ENCODE measurements around the gene TICRR.

GRCh38 chr15:89654847-89655805 lies 79.9 kb downstream of the TICRR start, which contains the start of gene KIF7:
- TF ChIP-seq, protein P1, sequence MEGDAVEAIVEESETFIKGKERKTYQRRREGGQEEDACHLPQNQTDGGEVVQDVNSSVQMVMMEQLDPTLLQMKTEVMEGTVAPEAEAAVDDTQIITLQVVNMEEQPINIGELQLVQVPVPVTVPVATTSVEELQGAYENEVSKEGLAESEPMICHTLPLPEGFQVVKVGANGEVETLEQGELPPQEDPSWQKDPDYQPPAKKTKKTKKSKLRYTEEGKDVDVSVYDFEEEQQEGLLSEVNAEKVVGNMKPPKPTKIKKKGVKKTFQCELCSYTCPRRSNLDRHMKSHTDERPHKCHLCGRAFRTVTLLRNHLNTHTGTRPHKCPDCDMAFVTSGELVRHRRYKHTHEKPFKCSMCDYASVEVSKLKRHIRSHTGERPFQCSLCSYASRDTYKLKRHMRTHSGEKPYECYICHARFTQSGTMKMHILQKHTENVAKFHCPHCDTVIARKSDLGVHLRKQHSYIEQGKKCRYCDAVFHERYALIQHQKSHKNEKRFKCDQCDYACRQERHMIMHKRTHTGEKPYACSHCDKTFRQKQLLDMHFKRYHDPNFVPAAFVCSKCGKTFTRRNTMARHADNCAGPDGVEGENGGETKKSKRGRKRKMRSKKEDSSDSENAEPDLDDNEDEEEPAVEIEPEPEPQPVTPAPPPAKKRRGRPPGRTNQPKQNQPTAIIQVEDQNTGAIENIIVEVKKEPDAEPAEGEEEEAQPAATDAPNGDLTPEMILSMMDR (IDR thresholded peaks at IDR 0.05), result no peak
- no peak for TF ChIP-seq POLR2A (IDR thresholded peaks at IDR 0.05)
